Stimulated activated naive B cell treated with anti-CD40 and anti-IgM and Interleukin-4, amounts not matched to agents 10 μg/mL and 1 μg/mL and 100 μg/mL, for 72 hours (primary cell): Measurements from ENCODE around the gene CARNS1.
A peak's percentile ranks its signal among the peaks of the same experiment; 100 is the strongest.
"Not testable (repeated sequence)": the region's sequence is repeated elsewhere in the genome, so short reads cannot be mapped to it uniquely, and the experiment has no call there.

ENCODE experiments used
- ATAC-seq, 2 donors: fragments of 150-1000 bp; cut with Tn5 transposase; replicated peaks; 2 replicates each; pipeline ENCODE4 v1.10.0; 2021; ENCODE audit warnings: moderate library complexity in 1 of 2
- DNase-seq: peaks from one replicate; pipeline ENCODE4 v3.0.0; 2021
- H3K27ac Mint-ChIP-seq: one replicate; pipeline ENCODE4 v1.8.0; 2022; ENCODE audit warnings: mild to moderate bottlenecking, mixed read lengths
- H3K27me3 Mint-ChIP-seq, 2 donors: one replicate each; pipeline ENCODE4 v1.8.0; 2022; ENCODE audit warnings: mixed read lengths in 2 of 2
- H3K36me3 Mint-ChIP-seq, 2 donors: one replicate each; pipeline ENCODE4 v1.8.0; 2022; ENCODE audit warnings: mixed read lengths in 2 of 2, mild to moderate bottlenecking in 1 of 2
- H3K4me1 Mint-ChIP-seq, 2 donors: one replicate each; pipeline ENCODE4 v1.8.0; 2022; ENCODE audit warnings: mixed read lengths in 2 of 2, mild to moderate bottlenecking in 1 of 2
- H3K4me3 Mint-ChIP-seq, 2 donors: one replicate each; pipeline ENCODE4 v1.8.0; 2022; ENCODE audit warnings: mild to moderate bottlenecking in 2 of 2, mixed read lengths in 2 of 2, moderate library complexity in 1 of 2
- H3K9me3 Mint-ChIP-seq, 2 donors: one replicate each; pipeline ENCODE4 v1.8.0; 2022; ENCODE audit warnings: mixed read lengths in 2 of 2, mild to moderate bottlenecking in 1 of 2

The CARNS1 gene

GRCh38 chr11:67418476-67419281 lies 3.2 kb downstream of the CARNS1 start:
- DNase-seq = no peak
- no peaks in the 10 kb centered on the region for H3K9me3 Mint-ChIP-seq
- H3K4me1 Mint-ChIP-seq = peaks cover 47 to 75% of the 10 kb centered on the region in 2 donors
- peak; percentile 43 to 46 for ATAC-seq
- H3K36me3 Mint-ChIP-seq = no peaks in the 10 kb centered on the region
- peak overlapping the region; percentile 89 for H3K27ac Mint-ChIP-seq
- peak overlapping the region; percentile 62 to 69 for H3K4me3 Mint-ChIP-seq
- no peaks in the 10 kb centered on the region for H3K27me3 Mint-ChIP-seq

GRCh38 chr11:67419325-67420049 lies 4.0 kb downstream of the CARNS1 start:
- Mint-ChIP-seq H3K27ac (no peak overlapping the region), H3K9me3 (no peaks in the 10 kb centered on the region), H3K4me1 (peaks cover 47 to 69% of the 10 kb centered on the region in 2 donors), H3K36me3 (peaks cover 0 to under 1% of the 10 kb centered on the region in 2 donors), H3K27me3 (no peaks in the 10 kb centered on the region), H3K4me3 (peak overlapping the region; percentile 80)
- no peak for ATAC-seq
- DNase-seq = no peak

GRCh38 chr11:67420147-67420645 lies 4.7 kb downstream of the CARNS1 start:
- peaks cover 46 to 63% of the 10 kb centered on the region in 2 donors for H3K4me1 Mint-ChIP-seq
- peak overlapping the region; percentile 80 for H3K4me3 Mint-ChIP-seq
- H3K9me3 Mint-ChIP-seq = no peaks in the 10 kb centered on the region
- peak overlapping the region; percentile 89 for H3K27ac Mint-ChIP-seq
- ATAC-seq = no peak
- DNase-seq = no peak
- H3K27me3 Mint-ChIP-seq = no peaks in the 10 kb centered on the region
- peaks cover 0 to 5% of the 10 kb centered on the region in 2 donors for H3K36me3 Mint-ChIP-seq

GRCh38 chr11:67420646-67421429 lies 5.4 kb downstream of the CARNS1 start:
- H3K9me3 Mint-ChIP-seq = no peaks in the 10 kb centered on the region
- peak; percentile 95 for DNase-seq

GRCh38 chr11:67421430-67422031 lies 6.1 kb downstream of the CARNS1 start:
- Mint-ChIP-seq H3K27me3 (no peaks in the 10 kb centered on the region), H3K4me1 (peaks cover 41 to 58% of the 10 kb centered on the region in 2 donors), H3K27ac (peak overlapping the region; percentile 94), H3K4me3 (peak overlapping the region; percentile 78 to 80), H3K9me3 (no peaks in the 10 kb centered on the region), H3K36me3 (peaks cover 0 to 5% of the 10 kb centered on the region in 2 donors)
- ATAC-seq (no peak), DNase-seq (no peak)

More at GRCh38 chr11:67420646-67421429, 5.4 kb downstream of the CARNS1 start:
- Mint-ChIP-seq H3K4me3 (peak overlapping the region; percentile 80), H3K27me3 (no peaks in the 10 kb centered on the region), H3K27ac (peak overlapping the region; percentile 94), H3K4me1 (peaks cover 48 to 62% of the 10 kb centered on the region in 2 donors), H3K36me3 (peaks cover 0 to 5% of the 10 kb centered on the region in 2 donors)
- peak; percentile 87 to 89 for ATAC-seq

GRCh38 chr11:67422891-67423290 lies 7.4 kb downstream of the CARNS1 start:
- Mint-ChIP-seq H3K4me1 (peaks cover 30 to 51% of the 10 kb centered on the region in 2 donors), H3K9me3 (no peaks in the 10 kb centered on the region), H3K36me3 (peaks cover 0 to 5% of the 10 kb centered on the region in 2 donors), H3K4me3 (peak overlapping the region in 1 of 2 donors; percentile 14), H3K27me3 (no peaks in the 10 kb centered on the region), H3K27ac (no peak overlapping the region)
- no peak for ATAC-seq
- no peak for DNase-seq

- H3K27me3 Mint-ChIP-seq = no peaks in the 10 kb centered on the region
- ATAC-seq (no peak), DNase-seq (no peak)
- peaks cover 0 to 5% of the 10 kb centered on the region in 2 donors for H3K36me3 Mint-ChIP-seq
- peaks cover 24 to 50% of the 10 kb centered on the region in 2 donors for H3K4me1 Mint-ChIP-seq
- no peak overlapping the region for H3K4me3 Mint-ChIP-seq
- no peaks in the 10 kb centered on the region for H3K9me3 Mint-ChIP-seq
- no peak overlapping the region for H3K27ac Mint-ChIP-seq
Measured at GRCh38 chr11:67423466-67423865, 8.0 kb downstream of the CARNS1 start.

GRCh38 chr11:67423891-67424613 lies 8.6 kb downstream of the CARNS1 start:
- no peak for ATAC-seq
- peaks cover 20 to 50% of the 10 kb centered on the region in 2 donors for H3K4me1 Mint-ChIP-seq
- H3K36me3 Mint-ChIP-seq = peaks cover 0 to 5% of the 10 kb centered on the region in 2 donors
- no peak overlapping the region for H3K4me3 Mint-ChIP-seq
- no peaks in the 10 kb centered on the region for H3K27me3 Mint-ChIP-seq
- H3K27ac Mint-ChIP-seq = no peak overlapping the region
- H3K9me3 Mint-ChIP-seq = no peaks in the 10 kb centered on the region
- no peak for DNase-seq

- not testable (repeated sequence) for DNase-seq, H3K27me3 Mint-ChIP-seq, H3K9me3 Mint-ChIP-seq
- peak overlapping the region; percentile 95 for H3K27ac Mint-ChIP-seq
- peak overlapping the region; percentile 95 to 99 for H3K4me3 Mint-ChIP-seq
- ATAC-seq = peak in 1 of 2 donors; percentile 1
- peaks cover 9 to 19% of the 10 kb centered on the region in 2 donors for H3K36me3 Mint-ChIP-seq
- H3K4me1 Mint-ChIP-seq = peaks cover 25 to 51% of the 10 kb centered on the region in 2 donors
Measured at GRCh38 chr11:67427364-67427859, 11.9 kb downstream of the CARNS1 start.

- Mint-ChIP-seq H3K36me3 (peaks cover 13 to 27% of the 10 kb centered on the region in 2 donors), H3K27me3 (no peaks in the 10 kb centered on the region), H3K9me3 (no peaks in the 10 kb centered on the region), H3K4me3 (peak within 1 kb of the TSS; percentile 95 to 99), H3K4me1 (peaks cover 29 to 53% of the 10 kb centered on the region in 2 donors), H3K27ac (peak within 1 kb of the TSS; percentile 95)
- ATAC-seq = peak; percentile 94
- DNase-seq = peak; percentile 98
Measured at GRCh38 chr11:67428052-67429001, 12.8 kb downstream of the CARNS1 start, which contains the start of gene RPS6KB2. RPS6KB2 (plus strand) TSS chr11:67428494; CDS start chr11:67428546, 52 bp downstream.

- H3K4me1 Mint-ChIP-seq = peaks cover 33 to 61% of the 10 kb centered on the region in 2 donors
- H3K9me3 Mint-ChIP-seq = no peaks in the 10 kb centered on the region
- H3K36me3 Mint-ChIP-seq = peaks cover 20 to 35% of the 10 kb centered on the region in 2 donors
Measured at GRCh38 chr11:67429038-67429668, 13.7 kb downstream of the CARNS1 start.

More at GRCh38 chr11:67429038-67429668, 13.7 kb downstream of the CARNS1 start:
- Mint-ChIP-seq H3K4me3 (peak overlapping the region; percentile 95 to 99), H3K27me3 (no peaks in the 10 kb centered on the region), H3K27ac (peak overlapping the region; percentile 95)
- no peak for DNase-seq
- ATAC-seq = no peak
